Measurements from ENCODE around the gene SORBS1. TPM values are rescaled to one million over a fixed set of nuclear protein-coding genes. Genes with fewer than 3 reads are reported as not detected.

The SORBS1 gene
- total RNA-seq, 1 experiment from 2014 or later, result 4.1 TPM

GRCh38 chr10:95543459-95543858 lies 17.7 kb downstream of the SORBS1 start:
- Histone ChIP-seq H3K36me3 (ENCODE audit: low read depth, low read length) (no peaks in the 10 kb centered on the region), H3K27me3 (ENCODE audit: low read length) (no peaks in the 10 kb centered on the region), H3K4me1 (ENCODE audit: insufficient read depth, low read length) (no peaks in the 10 kb centered on the region), H4K20me1 (ENCODE audit: low read length) (no peaks in the 10 kb centered on the region), H3K9me3 (ENCODE audit: low read length) (no peaks in the 10 kb centered on the region), H3K79me2 (ENCODE audit: low read length) (no peaks in the 10 kb centered on the region), H3K9ac (ENCODE audit: low read length) (no peak overlapping the region), H3F3A (ENCODE audit: low read length, unreplicated experiment) (no peaks in the 10 kb centered on the region), H3K4me3 (ENCODE audit: low read length) (no peak overlapping the region), H2AFZ (ENCODE audit: low read length) (no peak overlapping the region), H3K9me2 (replicated peaks; ENCODE audit: low read length) (no peaks in the 10 kb centered on the region), H3K27ac (ENCODE audit: low read length) (no peak overlapping the region), H3K4me2 (ENCODE audit: low read length) (no peak overlapping the region)
- intact Hi-C loops (cut with micrococcal nuclease), result no loop called here
- ChIA-PET POLR2A (ENCODE audit: unreplicated experiment) (no interaction called here), CTCF (no interaction called here)
- DNase-seq (no peak), ATAC-seq (no peak)
- BruUV-seq (replicated peaks), result no TSS peak
- TF ChIP-seq, protein P1, sequence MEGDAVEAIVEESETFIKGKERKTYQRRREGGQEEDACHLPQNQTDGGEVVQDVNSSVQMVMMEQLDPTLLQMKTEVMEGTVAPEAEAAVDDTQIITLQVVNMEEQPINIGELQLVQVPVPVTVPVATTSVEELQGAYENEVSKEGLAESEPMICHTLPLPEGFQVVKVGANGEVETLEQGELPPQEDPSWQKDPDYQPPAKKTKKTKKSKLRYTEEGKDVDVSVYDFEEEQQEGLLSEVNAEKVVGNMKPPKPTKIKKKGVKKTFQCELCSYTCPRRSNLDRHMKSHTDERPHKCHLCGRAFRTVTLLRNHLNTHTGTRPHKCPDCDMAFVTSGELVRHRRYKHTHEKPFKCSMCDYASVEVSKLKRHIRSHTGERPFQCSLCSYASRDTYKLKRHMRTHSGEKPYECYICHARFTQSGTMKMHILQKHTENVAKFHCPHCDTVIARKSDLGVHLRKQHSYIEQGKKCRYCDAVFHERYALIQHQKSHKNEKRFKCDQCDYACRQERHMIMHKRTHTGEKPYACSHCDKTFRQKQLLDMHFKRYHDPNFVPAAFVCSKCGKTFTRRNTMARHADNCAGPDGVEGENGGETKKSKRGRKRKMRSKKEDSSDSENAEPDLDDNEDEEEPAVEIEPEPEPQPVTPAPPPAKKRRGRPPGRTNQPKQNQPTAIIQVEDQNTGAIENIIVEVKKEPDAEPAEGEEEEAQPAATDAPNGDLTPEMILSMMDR (conservative IDR thresholded peaks at IDR 0.05; ENCODE audit: low read depth, low read length), result no peak
- TF ChIP-seq EZH2phosphoT487 (IDR thresholded peaks at IDR 0.05; ENCODE audit: borderline replicate concordance, low read length) (no peak), EZH2 (IDR thresholded peaks at IDR 0.05; ENCODE audit: low read length, unreplicated experiment) (no peak)

DNA sequence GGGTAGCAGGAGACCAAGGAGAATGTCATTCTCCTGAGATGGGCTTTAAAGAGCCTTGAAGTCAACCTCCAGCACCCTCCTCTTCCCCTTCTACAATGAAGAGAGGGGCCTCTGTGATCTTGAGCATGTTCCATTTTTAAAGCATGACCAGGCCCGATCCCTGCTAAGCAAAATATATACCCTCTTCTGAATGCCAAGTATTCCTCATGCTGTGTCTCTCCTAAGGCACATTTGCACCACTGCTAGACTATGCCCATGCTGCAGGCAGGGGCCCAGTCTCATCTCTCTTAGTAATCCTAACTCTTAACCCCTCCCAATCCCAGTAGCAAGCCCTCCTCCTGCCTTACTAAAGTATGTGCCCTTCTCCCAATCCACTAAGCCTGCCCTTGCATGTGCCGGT lies 18.4 kb downstream of the SORBS1 start:
- Histone ChIP-seq H3K9me2 (replicated peaks; ENCODE audit: low read length) (no peaks in the 10 kb centered on the region), H2AFZ (ENCODE audit: low read length) (no peak overlapping the region), H3K79me2 (ENCODE audit: low read length) (no peaks in the 10 kb centered on the region), H3K36me3 (ENCODE audit: low read depth, low read length) (no peaks in the 10 kb centered on the region), H3K27me3 (ENCODE audit: low read length) (no peaks in the 10 kb centered on the region), H3K4me1 (ENCODE audit: insufficient read depth, low read length) (peaks cover 5% of the 10 kb centered on the region; the same call in 1 of the 2 replicates), H3K9me3 (ENCODE audit: low read length) (no peaks in the 10 kb centered on the region), H3K27ac (ENCODE audit: low read length) (no peak overlapping the region), H3K4me3 (ENCODE audit: low read length) (no peak overlapping the region), H4K20me1 (ENCODE audit: low read length) (no peaks in the 10 kb centered on the region), H3K9ac (ENCODE audit: low read length) (no peak overlapping the region), H3K4me2 (ENCODE audit: low read length) (no peak overlapping the region), H3F3A (ENCODE audit: low read length, unreplicated experiment) (no peaks in the 10 kb centered on the region)
- DNase-seq (no peak), ATAC-seq (no peak)
- POLR2A ChIA-PET (ENCODE audit: unreplicated experiment), result no interaction called here
- BruUV-seq (replicated peaks), result no TSS peak
- TF ChIP-seq, protein P1 (conservative IDR thresholded peaks at IDR 0.05; ENCODE audit: low read depth, low read length), result no peak
- TF ChIP-seq EZH2 (IDR thresholded peaks at IDR 0.05; ENCODE audit: low read length, unreplicated experiment), result no peak
- TF ChIP-seq EZH2phosphoT487 (IDR thresholded peaks at IDR 0.05; ENCODE audit: borderline replicate concordance, low read length), result no peak
- intact Hi-C loops (cut with micrococcal nuclease), result no loop called here
- CTCF ChIA-PET, result no interaction called here

- Histone ChIP-seq H3K9ac (ENCODE audit: low read length) (no peak overlapping the region), H2AFZ (ENCODE audit: low read length) (no peak overlapping the region), H3K4me2 (ENCODE audit: low read length) (no peak overlapping the region), H3K27ac (ENCODE audit: low read length) (no peak overlapping the region), H3K4me1 (ENCODE audit: insufficient read depth, low read length) (peaks cover 7% of the 10 kb centered on the region), H3K36me3 (ENCODE audit: low read depth, low read length) (no peaks in the 10 kb centered on the region), H3K9me3 (ENCODE audit: low read length) (no peaks in the 10 kb centered on the region), H3K79me2 (ENCODE audit: low read length) (no peaks in the 10 kb centered on the region), H3F3A (ENCODE audit: low read length, unreplicated experiment) (no peaks in the 10 kb centered on the region), H4K20me1 (ENCODE audit: low read length) (no peaks in the 10 kb centered on the region), H3K9me2 (replicated peaks; ENCODE audit: low read length) (no peaks in the 10 kb centered on the region), H3K4me3 (ENCODE audit: low read length) (no peak overlapping the region), H3K27me3 (ENCODE audit: low read length) (no peaks in the 10 kb centered on the region)
- intact Hi-C loops (cut with micrococcal nuclease), result no loop called here
- POLR2A ChIA-PET (ENCODE audit: unreplicated experiment), result no interaction called here
- CTCF ChIA-PET, result no interaction called here
- ATAC-seq, result no peak
- DNase-seq, result no peak
- TF ChIP-seq EZH2phosphoT487 (IDR thresholded peaks at IDR 0.05; ENCODE audit: borderline replicate concordance, low read length), result no peak
- TF ChIP-seq, protein P1 (conservative IDR thresholded peaks at IDR 0.05; ENCODE audit: low read depth, low read length), result no peak
- TF ChIP-seq EZH2 (IDR thresholded peaks at IDR 0.05; ENCODE audit: low read length, unreplicated experiment), result no peak
- no TSS peak for BruUV-seq (replicated peaks)
These were observed 18.8 kb downstream of the SORBS1 start for GRCh38 chr10:95542330-95542729.
